GM10266 (cell line): ENCODE results near the gene CAB39.

ENCODE experiments used
- DNase-seq: peaks from one replicate; pipeline ENCODE4 v3.0.0; 2012; ENCODE audit errors: extremely low spot score
- CTCF ChIP-seq: IDR thresholded peaks from 2 replicates; pipeline ENCODE4 v1.5.1; 2012; ENCODE audit warnings: mild to moderate bottlenecking, low read depth; ENCODE audit not compliant: control insufficient read depth, insufficient read depth; ENCODE audit errors: missing control alignments

Gene CAB39

GRCh38 chr2:230738924-230739323, 26.3 kb downstream of the CAB39 start:
- no peak for DNase-seq
- no peak for TF ChIP-seq CTCF

- DNase-seq: no peak
- TF ChIP-seq CTCF: no peak
These were observed 27.3 kb downstream of the CAB39 start for GRCh38 chr2:230739961-230740360.

- no peak for TF ChIP-seq CTCF
- DNase-seq: no peak
These were observed 30.1 kb downstream of the CAB39 start for GRCh38 chr2:230742781-230743180.

GRCh38 chr2:230746213-230746612, 33.6 kb downstream of the CAB39 start:
- no peak for DNase-seq
- TF ChIP-seq CTCF: no peak

GRCh38 chr2:230748087-230748486, 35.4 kb downstream of the CAB39 start:
- DNase-seq: no peak
- no peak for TF ChIP-seq CTCF

- no peak for DNase-seq
These were observed 36.5 kb downstream of the CAB39 start for GRCh38 chr2:230749111-230749510.

GRCh38 chr2:230751062-230751461, 38.4 kb downstream of the CAB39 start:
- TF ChIP-seq CTCF: no peak
- DNase-seq: peak; percentile 30

More at GRCh38 chr2:230749111-230749510, 36.5 kb downstream of the CAB39 start:
- TF ChIP-seq CTCF: no peak

- TF ChIP-seq CTCF: no peak
- DNase-seq: no peak
These were observed 41.6 kb downstream of the CAB39 start for GRCh38 chr2:230754200-230754599.
